A673 (cell line): Measurements from ENCODE around the gene CHIT1. TPM values are rescaled to one million over a fixed set of nuclear protein-coding genes. Genes with fewer than 3 reads are reported as not detected.

ENCODE experiments used
- BruUV-seq: library from RNA; stranded (reverse); fragments of 400-500 nt; replicated peaks from 2 replicates; lab custom pipeline; 2021; lab: Mats Ljungman, UMichigan
- CTCF ChIA-PET: fragments of 300-600 bp; sonication (Branson Sonifier 250); formaldehyde crosslinking; loops from one replicate; lab custom pipeline; 2022; ENCODE audit warnings: antibody characterized with exemption; lab: Charles Lee
- POLR2A ChIA-PET: fragments of 300-600 bp; sonication (Branson Sonifier 250); formaldehyde crosslinking; loops from one replicate; lab custom pipeline; 2022; ENCODE audit warnings: antibody characterized with exemption; ENCODE audit not compliant: low non-redundant PET; lab: Charles Lee
- DNase-seq: peaks from one replicate; pipeline ENCODE4 v3.0.0-alpha.2; 2015; ENCODE audit warnings: low spot score
- H3K27ac ChIP-seq: fragments of 200-600 bp; sonication (generic); 2 replicates; pipeline ENCODE4 v1.5.1; 2016; ENCODE audit warnings: mixed run types, low read depth, mild to moderate bottlenecking, mixed read lengths, antibody characterized with exemption, low read length; ENCODE audit not compliant: poor library complexity, severe bottlenecking
- H3K27me3 ChIP-seq: fragments of 200-600 bp; sonication (generic); replicated peaks from 2 replicates; pipeline ENCODE4 v1.6.1; 2017; ENCODE audit warnings: mixed run types, low read depth, mild to moderate bottlenecking, mixed read lengths, antibody characterized with exemption, low read length; ENCODE audit not compliant: insufficient read depth, poor library complexity
- H3K36me3 ChIP-seq: fragments of 200-600 bp; sonication (generic); 2 replicates; pipeline ENCODE4 v1.6.1; 2016; ENCODE audit warnings: mixed run types, mild to moderate bottlenecking, mixed read lengths, antibody characterized with exemption, low read length; ENCODE audit not compliant: insufficient read depth, poor library complexity, severe bottlenecking
- H3K4me1 ChIP-seq: fragments of 200-600 bp; sonication (generic); 2 replicates; pipeline ENCODE4 v1.6.1; 2017; ENCODE audit warnings: mixed run types, mild to moderate bottlenecking, mixed read lengths, antibody characterized with exemption, low read length; ENCODE audit not compliant: insufficient read depth, poor library complexity, severe bottlenecking
- H3K4me3 ChIP-seq: fragments of 200-600 bp; sonication (generic); 2 replicates; pipeline ENCODE4 v1.5.1; 2016; ENCODE audit warnings: low read depth, mixed run types, mild to moderate bottlenecking, mixed read lengths, low read length; ENCODE audit not compliant: poor library complexity, severe bottlenecking
- H3K9me3 ChIP-seq: fragments of 200-600 bp; sonication (generic); 2 replicates; pipeline ENCODE4 v1.6.1; 2016; ENCODE audit warnings: mixed run types, low read depth, mild to moderate bottlenecking, mixed read lengths, antibody characterized with exemption, low read length; ENCODE audit not compliant: poor library complexity, severe bottlenecking
- CTCF ChIP-seq: fragments of 300-800, 200-600 bp; sonication (generic); conservative IDR thresholded peaks from 2 replicates; pipeline ENCODE4 v1.5.1; 2017; ENCODE audit warnings: low read depth, mild to moderate bottlenecking, antibody characterized with exemption, low read length, moderate library complexity, mixed read lengths
- EZH2 ChIP-seq: fragments of 200-600 bp; sonication (generic); IDR thresholded peaks from 2 replicates; pipeline ENCODE4 v1.6.1; 2017; ENCODE audit warnings: borderline replicate concordance, low read depth, mild to moderate bottlenecking, mixed read lengths, antibody characterized with exemption, low read length; ENCODE audit not compliant: poor library complexity, severe bottlenecking
- intact Hi-C: fragments of 100-400 bp; cut with micrococcal nuclease; formaldehyde crosslinking; loops from one replicate; pipeline ENCODE4 v1.10.0; 2022; ENCODE audit not compliant: unreplicated experiment
- total RNA-seq: library from RNA; stranded (reverse); gene quantifications from 2 replicates; pipeline ENCODE4 v1.2.3, GENCODE V29; 2021

CHIT1 gene
- total RNA-seq, 1 experiment from 2014 or later, result not detected

- ChIA-PET POLR2A (no interaction called here), CTCF (interaction anchor here (0.6 kb wide), 1 partner anchor 112 kb away, joined by 3 read pairs; no protein-coding TSS in a partner anchor)
- intact Hi-C loops, result no loop called here
- no peak overlapping the region for H3K4me3 ChIP-seq
- H3K27ac ChIP-seq, result no peak overlapping the region
- no peaks in the 10 kb centered on the region for H3K4me1 ChIP-seq
- H3K27me3 ChIP-seq, result no peaks in the 10 kb centered on the region
- no peaks in the 10 kb centered on the region for H3K9me3 ChIP-seq
- H3K36me3 ChIP-seq, result no peaks in the 10 kb centered on the region
- DNase-seq, result no peak
- no TSS peak for BruUV-seq
- TF ChIP-seq EZH2 (no peak), CTCF (no peak)
Measured at GRCh38 chr1:203179667-203180005, 49.8 kb downstream of the CHIT1 start.

- peak; percentile 58 for DNase-seq
- intact Hi-C loops, result no loop called here
- no peak overlapping the region for H3K4me3 ChIP-seq
- H3K4me1 ChIP-seq, result no peaks in the 10 kb centered on the region
- H3K27me3 ChIP-seq, result no peaks in the 10 kb centered on the region
- no peaks in the 10 kb centered on the region for H3K36me3 ChIP-seq
- no peaks in the 10 kb centered on the region for H3K9me3 ChIP-seq
- CTCF ChIA-PET, result no interaction called here
- POLR2A ChIA-PET, result no interaction called here
- H3K27ac ChIP-seq, result no peak overlapping the region
- no TSS peak for BruUV-seq
- TF ChIP-seq CTCF (no peak), EZH2 (no peak)
Measured at GRCh38 chr1:203178821-203179666, 50.4 kb downstream of the CHIT1 start.

GRCh38 chr1:203178083-203178482 is 51.4 kb downstream of the CHIT1 start:
- Histone ChIP-seq H3K4me3 (no peak overlapping the region), H3K27ac (no peak overlapping the region), H3K4me1 (peaks cover 5% of the 10 kb centered on the region), H3K27me3 (no peaks in the 10 kb centered on the region), H3K9me3 (no peaks in the 10 kb centered on the region), H3K36me3 (no peaks in the 10 kb centered on the region)
- TF ChIP-seq EZH2 (no peak), CTCF (no peak)
- ChIA-PET POLR2A (no interaction called here), CTCF (no interaction called here)
- DNase-seq, result no peak
- no TSS peak for BruUV-seq
- intact Hi-C loops, result no loop called here
